Activated CD8-positive, alpha-beta memory T cell treated with anti-CD3 and anti-CD28 coated beads for 48 hours (primary cell): Measurements from ENCODE around the gene KIZ.

ENCODE experiments used
- DNase-seq, 3 experiments: peaks; one replicate each; pipeline ENCODE4 v3.0.0-alpha.2; 2020; ENCODE audit warnings: low read depth in 2 of 3, low spot score in 2 of 3

Gene KIZ

GRCh38 chr20:21175433-21175832 is 49.6 kb downstream of the KIZ start:
- no peak for DNase-seq

GRCh38 chr20:21177767-21178166 is 51.9 kb downstream of the KIZ start:
- DNase-seq = no peak

- no peak for DNase-seq
These were observed 53.9 kb downstream of the KIZ start for GRCh38 chr20:21179757-21180156.

- no peak for DNase-seq
These were observed 54.4 kb downstream of the KIZ start for GRCh38 chr20:21180248-21180647.

GRCh38 chr20:21181028-21181427 is 55.1 kb downstream of the KIZ start:
- no peak for DNase-seq

- DNase-seq = no peak
These were observed 57.1 kb downstream of the KIZ start for GRCh38 chr20:21182832-21183563.

GRCh38 chr20:21183722-21184121 is 57.8 kb downstream of the KIZ start:
- DNase-seq = no peak

- no peak for DNase-seq
These were observed 58.9 kb downstream of the KIZ start for GRCh38 chr20:21184819-21185218.

GRCh38 chr20:21185849-21186248 is 60.0 kb downstream of the KIZ start:
- DNase-seq = no peak

GRCh38 chr20:21189761-21190523 is 64.1 kb downstream of the KIZ start:
- no peak for DNase-seq

- DNase-seq = no peak
These were observed 65.0 kb downstream of the KIZ start for GRCh38 chr20:21190869-21191268.

- no peak for DNase-seq
These were observed 66.0 kb downstream of the KIZ start for GRCh38 chr20:21191839-21192238.

- no peak for DNase-seq
These were observed 76.4 kb downstream of the KIZ start for GRCh38 chr20:21202259-21202658.

GRCh38 chr20:21203088-21203656 is 77.3 kb downstream of the KIZ start:
- no peak for DNase-seq

GRCh38 chr20:21206584-21206983 is 80.7 kb downstream of the KIZ start:
- DNase-seq = no peak

GRCh38 chr20:21208999-21209398 is 83.1 kb downstream of the KIZ start:
- DNase-seq = no peak

- no peak for DNase-seq
These were observed 83.8 kb downstream of the KIZ start for GRCh38 chr20:21209668-21210067.

GRCh38 chr20:21213691-21214090 is 87.8 kb downstream of the KIZ start:
- no peak for DNase-seq

GRCh38 chr20:21214431-21214830 is 88.5 kb downstream of the KIZ start:
- DNase-seq = no peak

- DNase-seq = no peak
These were observed 93.8 kb downstream of the KIZ start for GRCh38 chr20:21219686-21220085.

- DNase-seq = no peak
These were observed 98.3 kb downstream of the KIZ start for GRCh38 chr20:21224217-21224616.

- no peak for DNase-seq
These were observed 99.5 kb downstream of the KIZ start for GRCh38 chr20:21225215-21225947.
